PFSK-1 (cell line): ENCODE measurements around the gene RELA.
A peak's percentile ranks its signal among the peaks of the same experiment; 100 is the strongest.

ENCODE experiments used
- FOXP2 ChIP-seq: optimal IDR thresholded peaks from 2 replicates; pipeline ENCODE3; 2011; ENCODE audit warnings: borderline replicate concordance, control low read depth, inconsistent platforms; ENCODE audit not compliant: insufficient read depth; ENCODE audit errors: extremely low read length, extremely low read depth
- POLR2AphosphoS5 ChIP-seq: IDR thresholded peaks from 2 replicates; pipeline ENCODE4 v1.6.1; 2012; ENCODE audit warnings: low read depth, mild to moderate bottlenecking, control low read depth, low read length, moderate library complexity
- REST ChIP-seq, 2 experiments: IDR thresholded peaks; 2 replicates each; pipeline versions ENCODE4 v1.6.1 to v1.8.0; 2011 to 2012; ENCODE audit warnings: low read depth in 2 of 2, low read length in 2 of 2, control low read depth in 1 of 2, inconsistent platforms in 1 of 2, mild to moderate bottlenecking in 1 of 2, moderate library complexity in 1 of 2; ENCODE audit not compliant: insufficient read depth in 1 of 2
- SIN3A ChIP-seq: IDR thresholded peaks from 2 replicates; pipeline ENCODE4 v1.6.1; 2012; ENCODE audit warnings: mild to moderate bottlenecking, low read length, moderate library complexity, borderline replicate concordance; ENCODE audit not compliant: insufficient read depth
- TAF1 ChIP-seq: IDR thresholded peaks from 2 replicates; pipeline ENCODE4 v1.6.1; 2012; ENCODE audit warnings: low read length, control low read depth, borderline replicate concordance; ENCODE audit not compliant: insufficient read depth

RELA gene

GRCh38 chr11:65654375-65655349, 8.1 kb downstream of the RELA start:
- TF ChIP-seq TAF1: no peak
- no peak for TF ChIP-seq SIN3A
- no peak for TF ChIP-seq REST (IDR thresholded peaks at IDR 0.05; ENCODE audit: insufficient read depth in 1 of 2, low read depth in 2 of 2, low read length in 2 of 2)
- no peak; the same call in 1 of the 2 replicates for TF ChIP-seq POLR2AphosphoS5
- TF ChIP-seq FOXP2: no peak

GRCh38 chr11:65653229-65654225, 9.2 kb downstream of the RELA start:
- TF ChIP-seq TAF1 (no peak), SIN3A (no peak), POLR2AphosphoS5 (no peak), FOXP2 (no peak), REST (IDR thresholded peaks at IDR 0.05; ENCODE audit: insufficient read depth in 1 of 2, low read depth in 2 of 2, low read length in 2 of 2) (no peak)

- no peak for TF ChIP-seq SIN3A
- peak; percentile 90 for TF ChIP-seq POLR2AphosphoS5
- TF ChIP-seq TAF1: no peak
- peak; percentile 11 for TF ChIP-seq FOXP2
- TF ChIP-seq REST (IDR thresholded peaks at IDR 0.05; ENCODE audit: insufficient read depth in 1 of 2, low read depth in 2 of 2, low read length in 2 of 2): no peak
Observed at GRCh38 chr11:65652511-65653228, 10.0 kb downstream of the RELA start.

- no peak for TF ChIP-seq TAF1
- TF ChIP-seq REST (IDR thresholded peaks at IDR 0.05; ENCODE audit: insufficient read depth in 1 of 2, low read depth in 2 of 2, low read length in 2 of 2): no peak
- no peak for TF ChIP-seq SIN3A
- no peak for TF ChIP-seq POLR2AphosphoS5
- TF ChIP-seq FOXP2: no peak
Observed at GRCh38 chr11:65651589-65652510, 10.9 kb downstream of the RELA start.
